ENCODE results near the gene ACBD5. TPM values are rescaled to one million over a fixed set of nuclear protein-coding genes. Genes with fewer than 3 reads are reported as not detected.
"Not testable (repeated sequence)": the region's sequence is repeated elsewhere in the genome, so short reads cannot be mapped to it uniquely, and the experiment has no call there.

ACBD5 gene
- total RNA-seq, 1 donor, result 24.6 TPM

DNA sequence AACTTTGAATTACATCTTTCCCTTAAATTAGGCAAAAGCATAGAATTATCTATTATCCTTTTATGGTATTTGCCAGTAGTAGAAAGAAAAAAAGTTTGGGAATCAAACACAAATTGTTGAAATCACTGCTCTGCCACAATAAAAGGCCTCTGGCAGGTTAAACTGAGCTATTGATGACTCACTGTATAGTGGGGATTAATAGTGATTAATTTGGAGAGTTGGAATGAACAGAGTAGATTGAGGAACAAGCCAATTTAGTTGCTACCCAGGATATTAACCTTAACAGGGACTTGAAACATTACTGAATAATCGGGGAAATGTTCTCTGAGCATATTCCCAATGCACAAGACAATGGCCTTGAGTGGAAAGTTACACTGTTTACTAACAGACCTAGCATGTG, 52.3 kb downstream of the ACBD5 start:
- H3K4me3 ChIP-seq (ENCODE audit: low read depth, low read length), result no peak overlapping the region
- no peak for TF ChIP-seq CTCF (IDR thresholded peaks at IDR 0.05; ENCODE audit: insufficient read depth, low read depth, low read length)
- no peak for DNase-seq (ENCODE audit: low read depth)

- no peak for TF ChIP-seq CTCF (IDR thresholded peaks at IDR 0.05; ENCODE audit: insufficient read depth, low read depth, low read length)
- H3K4me3 ChIP-seq (ENCODE audit: low read depth, low read length), result no peak overlapping the region
Observed at GRCh38 chr10:27169849-27170248, 70.7 kb downstream of the ACBD5 start.

GRCh38 chr10:27158421-27158820, 82.2 kb downstream of the ACBD5 start:
- peak; percentile 18 for DNase-seq (ENCODE audit: low read depth)
- no peak overlapping the region for H3K4me3 ChIP-seq (ENCODE audit: low read depth, low read length)
- no peak for TF ChIP-seq CTCF (IDR thresholded peaks at IDR 0.05; ENCODE audit: insufficient read depth, low read depth, low read length)

More at GRCh38 chr10:27169849-27170248, 70.7 kb downstream of the ACBD5 start:
- DNase-seq (ENCODE audit: low read depth), result no peak

DNA sequence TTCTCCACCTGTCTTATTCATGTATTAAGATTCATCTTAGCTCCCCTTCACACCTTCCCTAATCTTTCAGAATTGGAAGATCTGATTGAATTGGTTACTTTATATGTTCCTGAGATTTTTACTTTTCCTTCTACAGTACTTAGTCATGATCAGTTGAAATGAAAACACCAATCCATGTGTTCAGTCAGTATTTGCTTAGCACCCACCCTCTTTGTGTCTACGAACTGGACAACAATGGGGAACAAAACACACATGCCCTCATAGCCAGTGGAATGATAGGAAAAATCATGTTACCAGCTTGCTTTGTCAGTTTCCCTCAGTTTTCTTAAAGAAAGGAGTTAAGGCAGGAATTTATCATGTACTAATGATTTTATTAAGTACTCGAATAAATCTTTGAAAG, 83.4 kb downstream of the ACBD5 start:
- peak overlapping the region; percentile 1 for H3K4me3 ChIP-seq (ENCODE audit: low read depth, low read length)
- DNase-seq (ENCODE audit: low read depth), result no peak
- TF ChIP-seq CTCF (IDR thresholded peaks at IDR 0.05; ENCODE audit: insufficient read depth, low read depth, low read length), result no peak

- H3K4me3 ChIP-seq (ENCODE audit: low read depth, low read length), result peak overlapping the region; percentile 80
- DNase-seq (ENCODE audit: low read depth), result not testable (repeated sequence)
Observed at GRCh38 chr10:27156566-27156965, 84.0 kb downstream of the ACBD5 start.

- peak; percentile 96 for DNase-seq (ENCODE audit: low read depth)
- no peak for TF ChIP-seq CTCF (IDR thresholded peaks at IDR 0.05; ENCODE audit: insufficient read depth, low read depth, low read length)
- peak within 1 kb of the TSS; percentile 80 for H3K4me3 ChIP-seq (ENCODE audit: low read depth, low read length)
Observed at GRCh38 chr10:27155066-27155754, 85.4 kb downstream of the ACBD5 start, which contains the start of gene MASTL. Gene MASTL, plus strand, starts transcription at chr10:27155352. Its CDS starts 75 bp downstream, at chr10:27155427.

DNA sequence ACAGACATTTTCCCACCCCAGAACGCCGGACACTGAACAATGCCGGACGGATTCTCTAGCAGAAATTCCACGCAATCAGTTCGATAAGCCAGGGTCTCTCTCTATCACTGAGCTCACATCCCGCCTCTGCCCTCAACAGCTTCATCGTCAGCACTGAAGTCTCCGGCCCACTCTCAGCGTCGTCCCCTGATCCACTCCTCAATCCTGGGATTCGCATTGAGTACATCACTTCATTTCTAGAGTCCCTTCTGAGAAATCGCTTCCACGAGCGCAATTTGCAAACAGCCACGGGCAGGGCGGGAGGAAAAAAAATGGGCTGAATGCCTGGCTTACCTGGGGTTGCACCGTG, 86.8 kb downstream of the ACBD5 start:
- peak overlapping the region; percentile 80 for H3K4me3 ChIP-seq (ENCODE audit: low read depth, low read length)
- DNase-seq (ENCODE audit: low read depth), result peak; percentile 32
- no peak for TF ChIP-seq CTCF (IDR thresholded peaks at IDR 0.05; ENCODE audit: insufficient read depth, low read depth, low read length)

Measured in fibroblast of villous mesenchyme (primary cell).